GM12878 (cell line): ENCODE results near the gene UGT8. TPM values are rescaled to one million over a fixed set of nuclear protein-coding genes. Genes with fewer than 3 reads are reported as not detected.

Experiments
- ATAC-seq: fragments of 200-7000 bp; cut with Tn5 transposase; 3 replicates; pipeline ENCODE4 v1.9.1; 2020; ENCODE audit warnings: mild to moderate bottlenecking, moderate library complexity
- BruUV-seq: library from RNA; stranded (reverse); fragments of 400-500 nt; replicated peaks from 2 replicates; lab custom pipeline; 2021; lab: Mats Ljungman, UMichigan
- CTCF ChIA-PET: fragments of 300-600 bp; sonication (Branson Sonifier 250); formaldehyde crosslinking; extraction: SDS; loops from one replicate; lab custom pipeline; 2021; ENCODE audit warnings: inconsistent platforms; lab: Yijun Ruan, JAX
- POLR2A ChIA-PET: fragments of 350-600 bp; formaldehyde crosslinking; extraction: SDS; loops from one replicate; lab custom pipeline; 2021; ENCODE audit warnings: inconsistent platforms; lab: Charles Lee
- RAD21 ChIA-PET: fragments of 300-600 bp; sonication (Branson Sonifier 250); formaldehyde crosslinking; loops from one replicate; lab custom pipeline; 2023; ENCODE audit warnings: antibody characterized with exemption; ENCODE audit not compliant: unreplicated experiment; lab: Charles Lee
- SMC1A ChIA-PET: fragments of 300-600 bp; sonication (Branson Sonifier 250); formaldehyde crosslinking; loops from one replicate; lab custom pipeline; 2023; ENCODE audit not compliant: unreplicated experiment, uncharacterized antibody; lab: Charles Lee
- DNase-seq: peaks from one replicate; pipeline ENCODE4 v3.0.0-alpha.2; 2011; ENCODE audit warnings: low read depth, low spot score
- FAIRE-seq: peaks from 3 replicates; lab custom pipeline; 2011; peaks lifted over from hg19 to GRCh38; lab: Jason Lieb, UNC
- H2AFZ ChIP-seq: 2 replicates; pipeline ENCODE4 v1.6.0; 2011; ENCODE audit warnings: low read depth, low read length, control low read depth; ENCODE audit not compliant: control insufficient read depth
- H3K27ac ChIP-seq: 2 replicates; pipeline ENCODE4 v1.5.1; 2011; ENCODE audit warnings: control low read depth; ENCODE audit not compliant: control insufficient read depth, insufficient read depth
- H3K27me3 ChIP-seq, 2 experiments: replicated peaks in 1 of 2; 2 replicates each; pipeline versions ENCODE4 v1.6.0 to v1.6.1; 2011; ENCODE audit warnings: low read length in 1 of 2; ENCODE audit not compliant: control insufficient read depth in 2 of 2, insufficient read depth in 2 of 2
- H3K36me3 ChIP-seq, 2 experiments: 2 replicates each; pipeline ENCODE4 v1.5.1; 2011; ENCODE audit warnings: low read length in 1 of 2; ENCODE audit not compliant: control insufficient read depth in 2 of 2, insufficient read depth in 2 of 2
- H3K4me1 ChIP-seq: 2 replicates; pipeline ENCODE4 v1.6.1; 2011; ENCODE audit warnings: mild to moderate bottlenecking, low read length, moderate library complexity, mixed read lengths; ENCODE audit not compliant: control insufficient read depth, insufficient read depth
- H3K4me2 ChIP-seq: 2 replicates; pipeline ENCODE4 v1.6.0; 2011; ENCODE audit warnings: control low read depth; ENCODE audit not compliant: control insufficient read depth, insufficient read depth
- H3K4me3 ChIP-seq: fragments of 200-600 bp; sonication (generic); 2 replicates; pipeline ENCODE4 v1.5.1; 2016
- H3K79me2 ChIP-seq: 2 replicates; pipeline ENCODE4 v1.6.0; 2011; ENCODE audit warnings: low read length; ENCODE audit not compliant: control insufficient read depth, insufficient read depth
- H3K9ac ChIP-seq: 2 replicates; pipeline ENCODE4 v1.8.0; 2011; ENCODE audit warnings: low read length, control low read depth, mixed read lengths; ENCODE audit not compliant: control insufficient read depth, insufficient read depth
- H3K9me3 ChIP-seq: replicated peaks from 3 replicates; pipeline ENCODE4 v1.5.1; 2011; ENCODE audit warnings: mild to moderate bottlenecking, low read length; ENCODE audit not compliant: control insufficient read depth, insufficient read depth
- H4K20me1 ChIP-seq: 2 replicates; pipeline ENCODE4 v1.6.0; 2011; ENCODE audit not compliant: control insufficient read depth, insufficient read depth
- BCLAF1 ChIP-seq: fragments of 450-650 bp; IDR thresholded peaks from 2 replicates; pipeline ENCODE4 v1.6.1; 2017; ENCODE audit warnings: antibody characterized with exemption, mild to moderate bottlenecking, moderate library complexity
- CBFB ChIP-seq: IDR thresholded peaks from 2 replicates; pipeline ENCODE4 v1.6.1; 2016; ENCODE audit warnings: antibody characterized with exemption, low read depth
- ELK1 ChIP-seq: IDR thresholded peaks from 2 replicates; pipeline ENCODE4 v1.6.1; 2012; ENCODE audit warnings: low read depth, low read length, improper control_type of control experiment
- ESRRA ChIP-seq: IDR thresholded peaks from 2 replicates; pipeline ENCODE4 v1.6.1; 2012; ENCODE audit warnings: mild to moderate bottlenecking, low read length, improper control_type of control experiment
- GATAD2B ChIP-seq: fragments of 450-650 bp; conservative IDR thresholded peaks from 2 replicates; pipeline ENCODE4 v1.6.1; 2017; ENCODE audit warnings: low read depth, mild to moderate bottlenecking, moderate library complexity
- NKRF ChIP-seq: fragments of 450-650 bp; conservative IDR thresholded peaks from 2 replicates; pipeline ENCODE4 v1.6.1; 2017; ENCODE audit warnings: mild to moderate bottlenecking, moderate library complexity
- NRF1 ChIP-seq: conservative IDR thresholded peaks from 2 replicates; pipeline ENCODE4 v1.6.1; 2011; ENCODE audit warnings: mild to moderate bottlenecking, low read depth, low read length, improper control_type of control experiment
- PBX3 ChIP-seq: IDR thresholded peaks from 2 replicates; pipeline ENCODE4 v1.6.1; 2011; ENCODE audit warnings: mild to moderate bottlenecking, low read depth, low read length, moderate library complexity; ENCODE audit not compliant: insufficient replicate concordance
- PML ChIP-seq: IDR thresholded peaks from 2 replicates; pipeline ENCODE4 v1.6.1; 2012; ENCODE audit warnings: low read length, inconsistent platforms
- RBBP5 ChIP-seq: fragments of 200-600 bp; sonication (generic); conservative IDR thresholded peaks from 2 replicates; pipeline ENCODE4 v1.6.1; 2016
- RUNX3 ChIP-seq: IDR thresholded peaks from 2 replicates; pipeline ENCODE4 v1.6.1; 2012; ENCODE audit warnings: low read length, inconsistent platforms
- SUZ12 ChIP-seq: fragments of 200-600 bp; sonication (generic); IDR thresholded peaks from one replicate; pipeline ENCODE4 v1.6.1; 2018; ENCODE audit warnings: antibody characterized with exemption, mild to moderate bottlenecking; ENCODE audit not compliant: unreplicated experiment
- ZNF24 ChIP-seq: fragments of 450-650 bp; IDR thresholded peaks from 2 replicates; pipeline ENCODE4 v1.6.1; 2017; ENCODE audit warnings: antibody characterized with exemption, mild to moderate bottlenecking
- WGBS: methylation state at CpG from one replicate; pipeline ENCODE4 v1.1.6; 2016; ENCODE audit warnings: low lambda C conversion rate; ENCODE audit not compliant: insufficient replicate concordance, insufficient coverage; ENCODE audit errors: missing lambda C conversion rate; 5-methylcytosine and 5-hydroxymethylcytosine counted together
- in situ Hi-C: fragments of 300-500 bp; cut with MboI; formaldehyde crosslinking; loops from 9 replicates; pipeline ENCODE4 v1.14.3; 2018; ENCODE audit warnings: mixed read lengths
- intact Hi-C: fragments of 100-400 bp; cut with micrococcal nuclease; formaldehyde crosslinking; loops from one replicate; pipeline ENCODE4 v1.14.2; 2022; ENCODE audit not compliant: unreplicated experiment
- polyA plus RNA-seq, 11 experiments: library from polyadenylated mRNA; depleted of rRNA in 4 of 11; unstranded in 6 of 11; stranded (reverse) in 5 of 11; fragments of >200 nt; fragmentation: Nextera tagmentation in 4 of 11; fragmentation: Illumina TruSeq in 1 of 11; extraction: Ambion mirVana in 4 of 11; extraction: Trizol in 1 of 11; gene quantifications; 1 replicate in 1 of 11; 2 replicates in 10 of 11; pipeline versions ENCODE4 v1.2.1 to v1.2.3, GENCODE V29; 2011 to 2016; ENCODE audit warnings: inconsistent platforms in 2 of 11, missing spikeins in 2 of 11, low read depth in 1 of 11
- total RNA-seq, 4 experiments: library from RNA; depleted of rRNA in 3 of 4; stranded (reverse); fragments of >200 nt in 3 of 4; fragmentation: Illumina TruSeq in 1 of 4; extraction: Trizol in 1 of 4; gene quantifications; 2 replicates each; pipeline versions ENCODE4 v1.2.1 to v1.2.3, GENCODE V29; 2013 to 2021

Gene UGT8
- total and polyA plus RNA-seq, 10 of the 15 experiments (the other 5 are each of a cell fraction or from before 2014, with no cell fraction given), result 0.16 to 1.1 (median 0.49) TPM

- TF ChIP-seq PBX3, result no peak
- TF ChIP-seq, all 136 proteins: peak for 0
Observed at GRCh38 chr4:114684462-114684861, 85.9 kb downstream of the UGT8 start (continued).

- SMC1A ChIA-PET, result interaction anchor here (1.1 kb wide), 1 partner anchor 29 kb away, joined by 3 read pairs; no protein-coding TSS in a partner anchor
- ATAC-seq (no peak), FAIRE-seq (no peak), DNase-seq (no peak)
- RAD21 ChIA-PET, result no interaction called here
- intact Hi-C loops (no loop called here), in situ Hi-C loops (loop anchor here (25.0 kb wide), 1 partner anchor 1301 kb away; no protein-coding TSS in a partner anchor)
- H3K27ac ChIP-seq, result no peak overlapping the region
- WGBS, result 75% methylated on average over 3 of the region's 3 CpGs
- H3K9ac ChIP-seq, result no peak overlapping the region
- no peaks in the 10 kb centered on the region for H4K20me1 ChIP-seq
- no TSS peak for BruUV-seq
- H3K9me3 ChIP-seq, result no peaks in the 10 kb centered on the region
- peaks cover 14% of the 10 kb centered on the region for H3K4me1 ChIP-seq
- no peaks in the 10 kb centered on the region for H3K36me3 ChIP-seq
- no peaks in the 10 kb centered on the region for H3K79me2 ChIP-seq
- H3K27me3 ChIP-seq, result no peaks in the 10 kb centered on the region
- CTCF ChIA-PET, result interaction anchor here (0.6 kb wide), 1 partner anchor 366 kb away, joined by 3 read pairs; no protein-coding TSS in a partner anchor
- H3K4me2 ChIP-seq, result no peak overlapping the region
- H3K4me3 ChIP-seq, result no peak overlapping the region
- H2AFZ ChIP-seq, result no peak overlapping the region
- POLR2A ChIA-PET, result no interaction called here
- TF ChIP-seq RUNX3, result no peak
- no peak for TF ChIP-seq SUZ12
- TF ChIP-seq CBFB, result no peak
- TF ChIP-seq BCLAF1, result no peak
- TF ChIP-seq ZNF24, result no peak
- no peak for TF ChIP-seq RBBP5
- no peak for TF ChIP-seq ESRRA
- TF ChIP-seq NRF1, result no peak
- TF ChIP-seq GATAD2B, result no peak
- TF ChIP-seq NKRF, result no peak
- no peak for TF ChIP-seq ELK1
- TF ChIP-seq PML, result no peak
Observed at GRCh38 chr4:114688059-114688458, 89.5 kb downstream of the UGT8 start.
